ENCODE results near the gene KAT2A.
A peak's percentile ranks its signal among the peaks of the same experiment; 100 is the strongest.

GRCh38 chr17:42122371-42123303, 1.5 kb upstream of the KAT2A start, which contains the start of gene HSPB9:
- TF ChIP-seq SP1 (CRISPR knock-in tag; conservative IDR thresholded peaks at IDR 0.05) (peak; percentile 50; the same call in 1 of the 2 replicates), ZSCAN18 (CRISPR knock-in tag; IDR thresholded peaks at IDR 0.05) (no peak), E2F4 (CRISPR knock-in tag; IDR thresholded peaks at IDR 0.05; ENCODE audit: borderline replicate concordance, low read depth) (no peak), CTCF (IDR thresholded peaks at IDR 0.05) (no peak), MAX (CRISPR knock-in tag; IDR thresholded peaks at IDR 0.05) (peak; percentile 41; the same call in 1 of the 2 replicates), ETV6 (CRISPR knock-in tag; IDR thresholded peaks at IDR 0.05) (peak; percentile 71; the same call in 1 of the 2 replicates), ATF6 (CRISPR knock-in tag; IDR thresholded peaks at IDR 0.05) (no peak), ERG (CRISPR knock-in tag; IDR thresholded peaks at IDR 0.05) (no peak), ESRRA (CRISPR knock-in tag; IDR thresholded peaks at IDR 0.05; ENCODE audit: borderline replicate concordance) (no peak), GRHL2 (CRISPR knock-in tag; IDR thresholded peaks at IDR 0.05; ENCODE audit: insufficient replicate concordance, severe bottlenecking) (no peak), CREB1 (CRISPR knock-in tag; IDR thresholded peaks at IDR 0.05) (no peak), ELF4 (CRISPR knock-in tag; IDR thresholded peaks at IDR 0.05; ENCODE audit: low read depth) (no peak)
